ENCODE data around the gene FTL.

The FTL gene

GRCh38 chr19:48989701-48990291 is 24.7 kb downstream of the FTL start:
- peaks cover 6% of the 10 kb centered on the region for H3K4me1 ChIP-seq (ENCODE audit: insufficient read depth, low read length)
- no peak overlapping the region for H3K4me3 ChIP-seq (ENCODE audit: low read length)
- no peak overlapping the region for H3K27ac ChIP-seq (ENCODE audit: low read length)
- H3K9me3 ChIP-seq (ENCODE audit: insufficient read depth, low read depth, low read length) = no peaks in the 10 kb centered on the region
- no peak overlapping the region for H3K9ac ChIP-seq (ENCODE audit: low read depth, low read length)
- no peaks in the 10 kb centered on the region for H3K27me3 ChIP-seq (ENCODE audit: insufficient read depth, low read length)
- H3K36me3 ChIP-seq (ENCODE audit: insufficient read depth, low read depth, low read length) = peaks cover 46% of the 10 kb centered on the region

GRCh38 chr19:48990400-48990799 is 25.3 kb downstream of the FTL start:
- Histone ChIP-seq H3K9ac (ENCODE audit: low read depth, low read length) (no peak overlapping the region), H3K4me3 (ENCODE audit: low read length) (no peak overlapping the region), H3K36me3 (ENCODE audit: insufficient read depth, low read depth, low read length) (peaks cover 40% of the 10 kb centered on the region), H3K27ac (ENCODE audit: low read length) (no peak overlapping the region), H3K9me3 (ENCODE audit: insufficient read depth, low read depth, low read length) (no peaks in the 10 kb centered on the region), H3K27me3 (ENCODE audit: insufficient read depth, low read length) (no peaks in the 10 kb centered on the region), H3K4me1 (ENCODE audit: insufficient read depth, low read length) (peaks cover 6% of the 10 kb centered on the region)

DNA sequence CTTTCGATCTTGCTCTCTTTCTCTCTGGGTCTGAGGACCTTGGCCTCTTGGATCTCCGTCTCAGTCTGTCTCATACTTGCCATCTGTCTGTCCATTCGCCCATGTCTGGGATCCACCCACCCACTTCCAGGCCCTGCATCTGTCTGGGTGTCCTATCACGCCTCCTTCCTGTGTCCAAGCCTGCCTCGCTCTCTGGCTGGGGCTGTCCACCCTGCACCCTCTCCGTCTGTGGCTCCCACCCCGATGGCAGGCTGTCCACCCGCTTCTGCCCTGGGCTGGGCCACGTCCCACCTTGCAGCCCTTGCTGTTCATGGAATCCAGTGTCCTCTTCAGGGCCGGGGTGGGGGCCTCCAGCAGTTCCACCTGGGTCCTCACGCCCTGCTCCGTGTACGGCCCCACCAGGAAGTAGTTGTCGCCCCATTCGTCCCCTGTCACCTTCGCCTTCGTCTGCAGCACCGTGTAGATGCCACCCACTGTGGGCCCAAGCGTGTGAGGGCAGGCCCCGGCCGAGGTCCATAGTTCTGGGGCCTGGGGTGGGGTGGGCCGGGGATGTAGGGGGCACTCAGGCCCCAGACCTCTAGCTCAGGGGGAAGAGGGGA is 26.0 kb downstream of the FTL start:
- no peak overlapping the region for H3K27ac ChIP-seq (ENCODE audit: low read length)
- H3K4me1 ChIP-seq (ENCODE audit: insufficient read depth, low read length) = peaks cover 6% of the 10 kb centered on the region
- H3K27me3 ChIP-seq (ENCODE audit: insufficient read depth, low read length) = no peaks in the 10 kb centered on the region
- no peak overlapping the region for H3K9ac ChIP-seq (ENCODE audit: low read depth, low read length)
- no peaks in the 10 kb centered on the region for H3K9me3 ChIP-seq (ENCODE audit: insufficient read depth, low read depth, low read length)
- peaks cover 33% of the 10 kb centered on the region for H3K36me3 ChIP-seq (ENCODE audit: insufficient read depth, low read depth, low read length)
- H3K4me3 ChIP-seq (ENCODE audit: low read length) = no peak overlapping the region

DNA sequence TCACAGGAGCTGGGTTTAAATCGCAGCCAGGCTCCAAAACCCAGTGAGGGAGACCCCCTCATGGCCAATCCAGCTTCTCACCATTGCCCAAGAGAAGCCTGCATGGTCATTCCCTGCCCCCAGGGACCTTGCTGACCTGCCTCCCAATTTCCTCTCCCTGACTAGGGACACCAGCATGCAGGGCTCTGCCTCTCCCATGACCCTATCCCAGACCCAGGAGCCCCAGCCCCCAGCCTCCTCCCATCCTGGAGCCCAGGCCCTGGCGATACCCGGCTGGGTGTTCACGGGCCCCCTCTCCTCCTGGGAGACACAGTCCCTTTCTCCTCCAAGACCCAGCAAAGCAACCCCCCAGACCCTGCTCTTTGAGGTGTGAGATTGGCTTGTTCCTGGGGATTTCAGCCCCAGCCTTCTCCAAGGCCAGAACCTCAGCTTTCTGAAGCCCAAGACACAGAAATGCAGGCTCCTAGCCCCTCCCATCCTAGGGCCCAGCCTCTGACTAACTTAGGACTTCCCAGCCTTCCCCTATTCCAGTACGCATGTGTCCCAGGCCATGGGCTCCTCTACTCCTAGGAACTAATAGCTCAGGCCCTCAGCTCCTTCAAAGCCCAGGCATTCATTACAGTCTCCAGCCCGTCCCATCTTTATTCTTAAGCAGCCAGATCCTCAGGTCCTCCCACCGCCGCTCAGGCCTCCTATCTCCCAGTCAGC is 26.9 kb downstream of the FTL start:
- H3K27me3 ChIP-seq (ENCODE audit: insufficient read depth, low read length) = no peaks in the 10 kb centered on the region
- H3K4me1 ChIP-seq (ENCODE audit: insufficient read depth, low read length) = peaks cover 6% of the 10 kb centered on the region
- peak overlapping the region; percentile 98 for H3K4me3 ChIP-seq (ENCODE audit: low read length)
- H3K9me3 ChIP-seq (ENCODE audit: insufficient read depth, low read depth, low read length) = no peaks in the 10 kb centered on the region
- H3K36me3 ChIP-seq (ENCODE audit: insufficient read depth, low read depth, low read length) = peaks cover 24% of the 10 kb centered on the region
- no peak overlapping the region for H3K27ac ChIP-seq (ENCODE audit: low read length)
- peak overlapping the region; percentile 95 for H3K9ac ChIP-seq (ENCODE audit: low read depth, low read length)

- no peaks in the 10 kb centered on the region for H3K9me3 ChIP-seq (ENCODE audit: insufficient read depth, low read depth, low read length)
- peak overlapping the region; percentile 98 for H3K4me3 ChIP-seq (ENCODE audit: low read length)
- H3K9ac ChIP-seq (ENCODE audit: low read depth, low read length) = peak overlapping the region; percentile 95
- H3K4me1 ChIP-seq (ENCODE audit: insufficient read depth, low read length) = peaks cover 6% of the 10 kb centered on the region
- peak overlapping the region; percentile 45 for H3K27ac ChIP-seq (ENCODE audit: low read length)
- peaks cover 19% of the 10 kb centered on the region for H3K36me3 ChIP-seq (ENCODE audit: insufficient read depth, low read depth, low read length)
- H3K27me3 ChIP-seq (ENCODE audit: insufficient read depth, low read length) = no peaks in the 10 kb centered on the region
Observed at GRCh38 chr19:48992581-48993174, 27.6 kb downstream of the FTL start.

DNA sequence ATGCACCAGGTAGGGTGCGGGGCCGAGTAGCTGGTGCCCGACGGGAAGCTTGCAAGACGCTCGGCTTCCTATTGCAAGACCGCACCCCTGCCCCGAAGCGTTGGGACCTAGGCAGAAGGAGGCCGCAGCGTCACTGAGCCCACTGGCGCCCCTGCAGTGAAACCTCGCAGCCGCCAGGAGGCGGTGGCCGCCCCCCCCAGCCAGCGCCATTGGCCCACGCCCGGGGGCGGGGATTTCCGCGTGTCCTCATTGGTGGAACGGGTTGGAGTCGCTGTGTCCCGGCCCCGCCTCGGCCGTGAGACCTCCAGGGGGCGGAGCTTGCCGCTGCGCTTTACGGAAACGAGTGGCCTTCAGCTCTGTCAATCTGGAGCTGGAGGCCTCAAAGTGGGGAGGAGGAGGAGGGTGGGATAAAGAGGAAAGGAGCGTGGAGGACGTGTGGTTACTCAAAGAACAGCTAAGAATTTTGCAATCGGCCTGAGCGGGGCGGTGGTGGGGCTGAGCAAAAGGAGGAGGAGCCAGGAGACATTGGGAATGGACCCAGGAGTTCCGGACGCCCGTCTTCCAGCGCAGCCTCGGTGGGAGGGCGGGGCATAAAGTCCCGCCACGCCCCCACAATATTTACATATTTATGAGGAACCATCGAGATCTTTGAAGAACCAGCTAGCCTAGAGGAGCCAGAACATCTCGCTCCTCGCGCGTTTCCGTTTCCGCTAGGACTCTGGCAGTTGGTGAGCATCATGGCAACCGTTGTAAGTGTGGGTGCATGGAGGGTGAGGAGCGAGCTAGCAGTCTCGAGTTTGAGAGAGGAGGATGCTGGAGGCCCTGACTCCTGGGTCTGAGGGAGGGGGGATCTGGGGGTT is 28.3 kb downstream of the FTL start, which contains the start of the genes GYS1 and RUVBL2:
GYS1 (minus strand) TSS at position 135 of the 860 bp plus-strand sequence. CDS start 197 bp downstream, outside the sequence.
RUVBL2 (plus strand) TSS at position 713 of the 860 bp plus-strand sequence; CDS start at position 738, 25 bp downstream.
- Histone ChIP-seq H3K9me3 (ENCODE audit: insufficient read depth, low read depth, low read length) (no peaks in the 10 kb centered on the region), H3K27ac (ENCODE audit: low read length) (peak within 1 kb of the TSS; percentile 45), H3K4me1 (ENCODE audit: insufficient read depth, low read length) (peaks cover 6% of the 10 kb centered on the region), H3K4me3 (ENCODE audit: low read length) (peak within 1 kb of the TSS; percentile 98), H3K27me3 (ENCODE audit: insufficient read depth, low read length) (no peaks in the 10 kb centered on the region), H3K36me3 (ENCODE audit: insufficient read depth, low read depth, low read length) (peaks cover 14% of the 10 kb centered on the region), H3K9ac (ENCODE audit: low read depth, low read length) (peak within 1 kb of the TSS; percentile 95)

DNA sequence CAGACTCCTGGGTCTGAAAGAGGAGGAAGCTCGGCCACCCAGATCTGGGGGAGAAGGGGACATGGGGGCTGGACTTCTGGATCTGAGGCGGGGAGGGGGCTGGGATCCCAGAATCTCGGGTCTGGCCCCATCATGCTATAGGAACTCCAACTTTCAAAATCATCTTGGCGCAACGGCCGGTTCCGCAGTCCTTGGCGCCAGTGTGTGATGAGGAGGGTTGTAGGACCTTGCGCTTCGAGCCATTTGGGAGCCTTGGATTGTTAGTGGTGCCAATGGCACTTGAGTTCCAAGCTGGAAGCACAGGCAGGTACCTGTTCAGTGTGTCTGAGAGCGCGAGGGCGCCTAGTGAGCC is 28.9 kb downstream of the FTL start:
- Histone ChIP-seq H3K4me1 (ENCODE audit: insufficient read depth, low read length) (peaks cover 6% of the 10 kb centered on the region), H3K27ac (ENCODE audit: low read length) (no peak overlapping the region), H3K27me3 (ENCODE audit: insufficient read depth, low read length) (no peaks in the 10 kb centered on the region), H3K9me3 (ENCODE audit: insufficient read depth, low read depth, low read length) (no peaks in the 10 kb centered on the region), H3K4me3 (ENCODE audit: low read length) (peak overlapping the region; percentile 98), H3K36me3 (ENCODE audit: insufficient read depth, low read depth, low read length) (peaks cover 9% of the 10 kb centered on the region; the same call in 1 of the 2 replicates), H3K9ac (ENCODE audit: low read depth, low read length) (peak overlapping the region; percentile 89; the same call in 1 of the 2 replicates)

DNA sequence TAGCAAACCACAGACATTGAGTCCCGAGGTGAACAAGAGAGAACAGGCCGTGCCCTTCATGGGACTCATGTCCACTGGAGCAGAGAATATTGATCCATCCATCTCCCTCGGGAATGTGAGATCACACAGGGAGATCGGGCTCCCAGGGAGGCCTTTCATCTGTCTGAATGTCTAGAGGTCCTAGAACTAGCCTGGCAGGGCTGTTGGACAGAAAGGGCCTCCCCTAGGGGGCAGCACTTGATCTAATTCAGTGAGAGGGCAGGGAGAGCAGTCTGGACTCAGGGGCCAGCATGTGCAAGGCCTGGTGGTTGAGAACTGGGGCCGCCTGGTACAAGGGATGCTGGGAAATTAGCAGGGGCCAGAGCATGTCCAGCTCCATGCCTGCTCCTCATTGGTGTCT is 32.9 kb downstream of the FTL start:
- no peak overlapping the region for H3K4me3 ChIP-seq (ENCODE audit: low read length)
- 0 out of 2 replicates have a peak, but pooled peaks cover 2% of the 10 kb centered on the region for H3K4me1 ChIP-seq (ENCODE audit: insufficient read depth, low read length)
- H3K9me3 ChIP-seq (ENCODE audit: insufficient read depth, low read depth, low read length) = no peaks in the 10 kb centered on the region
- H3K36me3 ChIP-seq (ENCODE audit: insufficient read depth, low read depth, low read length) = peaks cover 10% of the 10 kb centered on the region; the same call in 1 of the 2 replicates
- H3K9ac ChIP-seq (ENCODE audit: low read depth, low read length) = no peak overlapping the region
- H3K27me3 ChIP-seq (ENCODE audit: insufficient read depth, low read length) = no peaks in the 10 kb centered on the region
- H3K27ac ChIP-seq (ENCODE audit: low read length) = no peak overlapping the region

- H3K27ac ChIP-seq (ENCODE audit: low read length) = no peak overlapping the region
- no peaks in the 10 kb centered on the region for H3K27me3 ChIP-seq (ENCODE audit: insufficient read depth, low read length)
- no peaks in the 10 kb centered on the region for H3K9me3 ChIP-seq (ENCODE audit: insufficient read depth, low read depth, low read length)
- no peak overlapping the region for H3K9ac ChIP-seq (ENCODE audit: low read depth, low read length)
- H3K36me3 ChIP-seq (ENCODE audit: insufficient read depth, low read depth, low read length) = peaks cover 28% of the 10 kb centered on the region
- 0 out of 2 replicates have a peak, but pooled peaks cover 2% of the 10 kb centered on the region for H3K4me1 ChIP-seq (ENCODE audit: insufficient read depth, low read length)
- H3K4me3 ChIP-seq (ENCODE audit: low read length) = no peak overlapping the region
Observed at GRCh38 chr19:48999481-49000325, 34.6 kb downstream of the FTL start.

- Histone ChIP-seq H3K27ac (ENCODE audit: low read length) (no peak overlapping the region), H3K9me3 (ENCODE audit: insufficient read depth, low read depth, low read length) (no peaks in the 10 kb centered on the region), H3K36me3 (ENCODE audit: insufficient read depth, low read depth, low read length) (peaks cover 57% of the 10 kb centered on the region), H3K4me1 (ENCODE audit: insufficient read depth, low read length) (0 out of 2 replicates have a peak, but pooled peaks cover 2% of the 10 kb centered on the region), H3K27me3 (ENCODE audit: insufficient read depth, low read length) (no peaks in the 10 kb centered on the region), H3K9ac (ENCODE audit: low read depth, low read length) (no peak overlapping the region), H3K4me3 (ENCODE audit: low read length) (no peak overlapping the region)
Observed at GRCh38 chr19:49004133-49004532, 39.0 kb downstream of the FTL start.
